ENCODE measurements around the gene MRPL39.

Gene MRPL39

GRCh38 chr21:25566645-25567044, 40.6 kb downstream of the MRPL39 start:
- no peak for DNase-seq

GRCh38 chr21:25565272-25566211, 41.7 kb downstream of the MRPL39 start:
- DNase-seq, result no peak

- DNase-seq, result no peak
Measured at GRCh38 chr21:25564349-25564948, 42.8 kb downstream of the MRPL39 start.

GRCh38 chr21:25563361-25564116, 43.7 kb downstream of the MRPL39 start:
- DNase-seq, result peak; percentile 86 to 89

GRCh38 chr21:25562660-25563059, 44.6 kb downstream of the MRPL39 start:
- DNase-seq, result peak in 1 of 2 experiments; percentile 8

GRCh38 chr21:25561668-25562641, 45.3 kb downstream of the MRPL39 start:
- peak; percentile 67 to 69 for DNase-seq

- DNase-seq, result no peak
Measured at GRCh38 chr21:25560891-25561290, 46.4 kb downstream of the MRPL39 start.

GRCh38 chr21:25560271-25560685, 47.0 kb downstream of the MRPL39 start:
- peak; percentile 73 to 83 for DNase-seq

- no peak for DNase-seq
Measured at GRCh38 chr21:25559746-25560145, 47.5 kb downstream of the MRPL39 start.

- no peak for DNase-seq
Measured at GRCh38 chr21:25558123-25558522, 49.2 kb downstream of the MRPL39 start.

GRCh38 chr21:25557180-25557579, 50.1 kb downstream of the MRPL39 start:
- DNase-seq, result no peak

- DNase-seq, result no peak
Measured at GRCh38 chr21:25556091-25556490, 51.2 kb downstream of the MRPL39 start.

GRCh38 chr21:25555492-25555891, 51.8 kb downstream of the MRPL39 start:
- DNase-seq, result no peak

GRCh38 chr21:25552856-25553255, 54.4 kb downstream of the MRPL39 start:
- no peak for DNase-seq

- no peak for DNase-seq
Measured at GRCh38 chr21:25551569-25551968, 55.7 kb downstream of the MRPL39 start.

GRCh38 chr21:25550352-25551120, 56.7 kb downstream of the MRPL39 start:
- no peak for DNase-seq

- no peak for DNase-seq
Measured at GRCh38 chr21:25541042-25541441, 66.2 kb downstream of the MRPL39 start.

- DNase-seq, result no peak
Measured at GRCh38 chr21:25539606-25540005, 67.7 kb downstream of the MRPL39 start.

- no peak for DNase-seq
Measured at GRCh38 chr21:25537174-25537573, 70.1 kb downstream of the MRPL39 start.

GRCh38 chr21:25536752-25537151, 70.5 kb downstream of the MRPL39 start:
- no peak for DNase-seq

GRCh38 chr21:25535849-25536248, 71.4 kb downstream of the MRPL39 start:
- DNase-seq, result no peak

Measured in AML-193 (cell line).